Trophoblast cell (in vitro differentiated cells and primary cell): ENCODE data around the gene CFAP126.

ENCODE experiments used
- DNase-seq, 2 donors: peaks; one replicate each; pipeline ENCODE4 v3.0.0-alpha.2; 2016
- H2AFZ ChIP-seq: 2 replicates; pipeline ENCODE4 v1.6.1; 2013; ENCODE audit warnings: low read length, moderate library complexity, mild to moderate bottlenecking; ENCODE audit not compliant: insufficient read depth, poor library complexity
- H2AK5ac ChIP-seq: 2 replicates; pipeline ENCODE4 v1.6.1; 2013; ENCODE audit warnings: mild to moderate bottlenecking, low read length
- H2BK120ac ChIP-seq: 2 replicates; pipeline ENCODE4 v1.6.1; 2013; ENCODE audit warnings: low read length, mild to moderate bottlenecking, moderate library complexity; ENCODE audit not compliant: insufficient read depth, poor library complexity
- H2BK12ac ChIP-seq: 2 replicates; pipeline ENCODE4 v1.6.1; 2013; ENCODE audit warnings: mild to moderate bottlenecking, low read length, moderate library complexity
- H2BK5ac ChIP-seq: 2 replicates; pipeline ENCODE4 v1.6.1; 2013; ENCODE audit warnings: low read length, low read depth, moderate library complexity, mild to moderate bottlenecking; ENCODE audit not compliant: poor library complexity
- H3K14ac ChIP-seq: 2 replicates; pipeline ENCODE4 v1.6.1; 2013; ENCODE audit warnings: mild to moderate bottlenecking, low read length
- H3K18ac ChIP-seq: 2 replicates; pipeline ENCODE4 v1.6.1; 2013; ENCODE audit warnings: mild to moderate bottlenecking, low read length
- H3K23ac ChIP-seq: 2 replicates; pipeline ENCODE4 v1.6.1; 2013; ENCODE audit warnings: low read length
- H3K27ac ChIP-seq: 2 replicates; pipeline ENCODE4 v1.5.1; 2013; ENCODE audit warnings: low read depth, mild to moderate bottlenecking, inconsistent platforms, low read length, moderate library complexity
- H3K27me3 ChIP-seq: 2 replicates; pipeline ENCODE4 v1.6.1; 2013; ENCODE audit warnings: inconsistent platforms, mild to moderate bottlenecking, low read length, moderate library complexity; ENCODE audit not compliant: insufficient read depth
- H3K36me3 ChIP-seq, 2 experiments: 1 replicate in 1 of 2; 2 replicates in 1 of 2; pipeline ENCODE4 v1.6.1; 2013; ENCODE audit warnings: low read length in 2 of 2, mild to moderate bottlenecking in 2 of 2, moderate library complexity in 1 of 2; ENCODE audit not compliant: insufficient read depth in 2 of 2, control insufficient read depth in 1 of 2
- H3K4ac ChIP-seq: 2 replicates; pipeline ENCODE4 v1.6.1; 2013; ENCODE audit warnings: low read depth, mild to moderate bottlenecking, low read length, moderate library complexity
- H3K4me1 ChIP-seq, 2 experiments: 1 replicate in 1 of 2; 2 replicates in 1 of 2; pipeline ENCODE4 v1.6.1; 2013; ENCODE audit warnings: low read length in 2 of 2, mild to moderate bottlenecking in 2 of 2, moderate library complexity in 1 of 2; ENCODE audit not compliant: insufficient read depth in 2 of 2, control insufficient read depth in 1 of 2
- H3K4me2 ChIP-seq: 2 replicates; pipeline ENCODE4 v1.6.1; 2013; ENCODE audit warnings: inconsistent platforms, mild to moderate bottlenecking, low read length, moderate library complexity
- H3K4me3 ChIP-seq: 2 replicates; pipeline ENCODE4 v1.5.1; 2013; ENCODE audit warnings: mild to moderate bottlenecking, low read depth, low read length, inconsistent platforms
- H3K79me1 ChIP-seq: one replicate; pipeline ENCODE4 v1.6.1; 2013; ENCODE audit warnings: low read length
- H3K79me2 ChIP-seq: 2 replicates; pipeline ENCODE4 v1.6.1; 2013; ENCODE audit warnings: low read length, mild to moderate bottlenecking; ENCODE audit not compliant: control insufficient read depth, insufficient read depth, poor library complexity
- H3K9ac ChIP-seq: 2 replicates; pipeline ENCODE4 v1.6.1; 2013; ENCODE audit warnings: mild to moderate bottlenecking, low read length
- H3K9me3 ChIP-seq: 2 replicates; pipeline ENCODE4 v1.6.1; 2013; ENCODE audit warnings: low read depth, mild to moderate bottlenecking, control low read depth, inconsistent platforms, low read length; ENCODE audit not compliant: insufficient read depth
- H4K12ac ChIP-seq: 2 replicates; pipeline ENCODE4 v1.6.1; 2013; ENCODE audit warnings: low read depth, mild to moderate bottlenecking, low read length, moderate library complexity
- H4K8ac ChIP-seq: 2 replicates; pipeline ENCODE4 v1.6.1; 2013; ENCODE audit warnings: low read depth, mild to moderate bottlenecking, low read length, moderate library complexity
- H4K91ac ChIP-seq: one replicate; pipeline ENCODE4 v1.6.1; 2013; ENCODE audit warnings: low read depth, mild to moderate bottlenecking, low read length, moderate library complexity
- WGBS: extraction: QIAGEN DNeasy Blood & Tissue Kit; methylation state at CpG from one replicate; pipeline ENCODE4 v1.1.7; 2013; ENCODE audit warnings: missing lambda C conversion rate; ENCODE audit not compliant: insufficient read length, insufficient coverage; ENCODE audit errors: extremely low coverage; 5-methylcytosine and 5-hydroxymethylcytosine counted together

Gene CFAP126

GRCh38 chr1:161351482-161351881, 16.2 kb downstream of the CFAP126 start:
- H3K27ac ChIP-seq: no peak overlapping the region
- H4K91ac ChIP-seq: no peak overlapping the region
- H3K9me3 ChIP-seq: no peaks in the 10 kb centered on the region
- H3K4me2 ChIP-seq: no peak overlapping the region
- no peak for DNase-seq
- no peaks in the 10 kb centered on the region for H3K4me1 ChIP-seq
- no peak overlapping the region for H4K8ac ChIP-seq
- peaks cover 6 to 9% of the 10 kb centered on the region in 2 experiments for H3K36me3 ChIP-seq
- no peaks in the 10 kb centered on the region for H3K27me3 ChIP-seq
- H2BK12ac ChIP-seq: no peak overlapping the region
- no peak overlapping the region for H2AK5ac ChIP-seq
- H3K4me3 ChIP-seq: no peak overlapping the region
- H3K14ac ChIP-seq: no peak overlapping the region
- H3K79me2 ChIP-seq: no peaks in the 10 kb centered on the region
- WGBS: no CpG with 5 or more reads among the region's 1 CpG
- H3K9ac ChIP-seq: no peak overlapping the region
- no peak overlapping the region for H4K12ac ChIP-seq
- no peak overlapping the region for H3K23ac ChIP-seq
- H2AFZ ChIP-seq: no peak overlapping the region
- H2BK120ac ChIP-seq: no peak overlapping the region
- H3K18ac ChIP-seq: no peak overlapping the region
- H3K4ac ChIP-seq: no peak overlapping the region
- no peaks in the 10 kb centered on the region for H3K79me1 ChIP-seq
- H2BK5ac ChIP-seq: no peak overlapping the region

- WGBS: no CpG with 5 or more reads among the region's 1 CpG
- DNase-seq: no peak
- no peak overlapping the region for H3K4me3 ChIP-seq
- no peaks in the 10 kb centered on the region for H3K79me2 ChIP-seq
- H3K9ac ChIP-seq: no peak overlapping the region
- no peak overlapping the region for H4K12ac ChIP-seq
- H2BK120ac ChIP-seq: no peak overlapping the region
- no peak overlapping the region for H4K91ac ChIP-seq
- no peak overlapping the region for H3K23ac ChIP-seq
- no peaks in the 10 kb centered on the region for H3K9me3 ChIP-seq
- no peak overlapping the region for H2BK5ac ChIP-seq
- no peak overlapping the region for H4K8ac ChIP-seq
- H3K79me1 ChIP-seq: no peaks in the 10 kb centered on the region
- no peak overlapping the region for H2BK12ac ChIP-seq
- H3K27ac ChIP-seq: no peak overlapping the region
- H3K4ac ChIP-seq: no peak overlapping the region
- H2AK5ac ChIP-seq: no peak overlapping the region
- no peaks in the 10 kb centered on the region for H3K27me3 ChIP-seq
- no peaks in the 10 kb centered on the region for H3K4me1 ChIP-seq
- H3K36me3 ChIP-seq: peaks cover 6 to 9% of the 10 kb centered on the region in 2 experiments
- no peak overlapping the region for H3K18ac ChIP-seq
- no peak overlapping the region for H3K14ac ChIP-seq
- H3K4me2 ChIP-seq: no peak overlapping the region
- no peak overlapping the region for H2AFZ ChIP-seq
These were observed 17.0 kb downstream of the CFAP126 start for GRCh38 chr1:161350671-161351070.

GRCh38 chr1:161342821-161343220, 24.9 kb downstream of the CFAP126 start:
- WGBS: no CpG with 5 or more reads among the region's 5 CpGs
- no peaks in the 10 kb centered on the region for H3K27me3 ChIP-seq
- no peak overlapping the region for H3K4me2 ChIP-seq
- no peak overlapping the region for H3K4me3 ChIP-seq
- H3K36me3 ChIP-seq: peaks cover 20 to 21% of the 10 kb centered on the region in 2 experiments
- no peaks in the 10 kb centered on the region for H3K79me2 ChIP-seq
- H2AK5ac ChIP-seq: no peak overlapping the region
- no peak overlapping the region for H3K23ac ChIP-seq
- no peak overlapping the region for H3K27ac ChIP-seq
- no peak overlapping the region for H3K4ac ChIP-seq
- H4K12ac ChIP-seq: no peak overlapping the region
- H2BK12ac ChIP-seq: no peak overlapping the region
- H3K4me1 ChIP-seq: no peaks in the 10 kb centered on the region
- H3K14ac ChIP-seq: no peak overlapping the region
- H4K8ac ChIP-seq: no peak overlapping the region
- no peak overlapping the region for H2BK120ac ChIP-seq
- no peak overlapping the region for H2BK5ac ChIP-seq
- H2AFZ ChIP-seq: no peak overlapping the region
- DNase-seq: no peak
- H3K9ac ChIP-seq: no peak overlapping the region
- no peaks in the 10 kb centered on the region for H3K79me1 ChIP-seq
- no peaks in the 10 kb centered on the region for H3K9me3 ChIP-seq
- H3K18ac ChIP-seq: no peak overlapping the region
- no peak overlapping the region for H4K91ac ChIP-seq

- Histone ChIP-seq H3K14ac (no peak overlapping the region), H2AFZ (no peak overlapping the region), H3K9me3 (no peaks in the 10 kb centered on the region), H4K12ac (no peak overlapping the region), H2BK12ac (no peak overlapping the region), H3K9ac (no peak overlapping the region), H2BK120ac (no peak overlapping the region), H4K91ac (no peak overlapping the region), H3K4me1 (no peaks in the 10 kb centered on the region), H3K79me2 (no peaks in the 10 kb centered on the region), H4K8ac (no peak overlapping the region), H3K4ac (no peak overlapping the region), H3K36me3 (peaks cover 19 to 23% of the 10 kb centered on the region in 2 experiments), H2AK5ac (no peak overlapping the region), H2BK5ac (no peak overlapping the region), H3K18ac (no peak overlapping the region), H3K23ac (no peak overlapping the region), H3K79me1 (no peaks in the 10 kb centered on the region), H3K27ac (no peak overlapping the region), H3K4me3 (no peak overlapping the region), H3K4me2 (no peak overlapping the region), H3K27me3 (no peaks in the 10 kb centered on the region)
- DNase-seq: no peak
- WGBS: no CpG with 5 or more reads among the region's 2 CpGs
These were observed 25.5 kb downstream of the CFAP126 start for GRCh38 chr1:161342177-161342576.
